HEK293 (cell line): ENCODE data around the gene SLC29A1.

ENCODE experiments used
- MEIS1 ChIP-seq: sonication (generic); formaldehyde crosslinking; IDR thresholded peaks from 2 replicates; pipeline ENCODE4 v1.8.1; 2022; ENCODE audit warnings: missing genetic modification reagents, mild to moderate bottlenecking, borderline replicate concordance
- OSR2 ChIP-seq: fragments of 450-650 bp; formaldehyde crosslinking; IDR thresholded peaks from 2 replicates; pipeline ENCODE4 v1.5.1; 2016; ENCODE audit warnings: missing biosample characterization, missing genetic modification characterization
- SP7 ChIP-seq: fragments of 450-650 bp; formaldehyde crosslinking; IDR thresholded peaks from 2 replicates; pipeline ENCODE4 v1.5.1; 2016; ENCODE audit warnings: missing biosample characterization, missing genetic modification characterization
- ZNF132 ChIP-seq: fragments of 450-650 bp; formaldehyde crosslinking; IDR thresholded peaks from 2 replicates; pipeline ENCODE4 v1.5.1; 2017; ENCODE audit warnings: missing biosample characterization, missing genetic modification characterization, borderline replicate concordance
- ZNF133 ChIP-seq: fragments of 450-650 bp; formaldehyde crosslinking; IDR thresholded peaks from 2 replicates; pipeline ENCODE4 v1.5.1; 2016; ENCODE audit warnings: missing biosample characterization, missing genetic modification characterization
- ZNF214 ChIP-seq: fragments of 450-650 bp; formaldehyde crosslinking; IDR thresholded peaks from 2 replicates; pipeline ENCODE4 v1.5.1; 2017; ENCODE audit warnings: missing biosample characterization, mild to moderate bottlenecking, missing genetic modification characterization, borderline replicate concordance
- ZNF223 ChIP-seq: fragments of 450-650 bp; formaldehyde crosslinking; IDR thresholded peaks from 2 replicates; pipeline ENCODE4 v1.5.1; 2016; ENCODE audit warnings: missing biosample characterization, missing genetic modification characterization
- ZNF280C ChIP-seq: fragments of 450-650 bp; formaldehyde crosslinking; IDR thresholded peaks from 2 replicates; pipeline ENCODE4 v1.5.1; 2016; ENCODE audit warnings: missing biosample characterization, missing genetic modification characterization
- ZNF341 ChIP-seq: fragments of 450-650 bp; formaldehyde crosslinking; IDR thresholded peaks from 2 replicates; pipeline ENCODE4; 2016; ENCODE audit warnings: low read depth, missing biosample characterization, missing genetic modification characterization
- ZNF670 ChIP-seq: fragments of 450-650 bp; formaldehyde crosslinking; IDR thresholded peaks from 2 replicates; pipeline ENCODE4 v1.5.1; 2016; ENCODE audit warnings: missing biosample characterization, missing genetic modification characterization, low read depth
- TF ChIP-seq, protein P1 (sequence below): fragments of 450-650 bp; formaldehyde crosslinking; IDR thresholded peaks from 2 replicates; pipeline ENCODE4 v1.5.1; 2016; ENCODE audit warnings: missing biosample characterization, missing genetic modification characterization
- TF ChIP-seq, protein P2 (sequence below): fragments of 450-650 bp; formaldehyde crosslinking; IDR thresholded peaks from 2 replicates; pipeline ENCODE4 v1.5.1; 2016; ENCODE audit warnings: missing biosample characterization, missing genetic modification characterization
- TF ChIP-seq, protein P3 (sequence below): fragments of 450-650 bp; formaldehyde crosslinking; conservative IDR thresholded peaks from 2 replicates; pipeline ENCODE4 v1.5.1; 2016; ENCODE audit warnings: low read depth, missing biosample characterization, missing genetic modification characterization
- TF ChIP-seq, protein P4 (sequence below): fragments of 450-650 bp; formaldehyde crosslinking; IDR thresholded peaks from 2 replicates; pipeline ENCODE4 v1.5.1; 2016; ENCODE audit warnings: missing biosample characterization, missing genetic modification characterization

SLC29A1 gene

GRCh38 chr6:44247338-44248302, 24.2 kb downstream of the SLC29A1 start (continued):
- TF ChIP-seq SP7 (tag by site-specific recombination) = peak; percentile 6; the same call in 1 of the 2 replicates
- TF ChIP-seq ZNF133 (tag by site-specific recombination) = no peak
- TF ChIP-seq ZNF214 (tag by site-specific recombination) = no peak
- TF ChIP-seq, protein P1, sequence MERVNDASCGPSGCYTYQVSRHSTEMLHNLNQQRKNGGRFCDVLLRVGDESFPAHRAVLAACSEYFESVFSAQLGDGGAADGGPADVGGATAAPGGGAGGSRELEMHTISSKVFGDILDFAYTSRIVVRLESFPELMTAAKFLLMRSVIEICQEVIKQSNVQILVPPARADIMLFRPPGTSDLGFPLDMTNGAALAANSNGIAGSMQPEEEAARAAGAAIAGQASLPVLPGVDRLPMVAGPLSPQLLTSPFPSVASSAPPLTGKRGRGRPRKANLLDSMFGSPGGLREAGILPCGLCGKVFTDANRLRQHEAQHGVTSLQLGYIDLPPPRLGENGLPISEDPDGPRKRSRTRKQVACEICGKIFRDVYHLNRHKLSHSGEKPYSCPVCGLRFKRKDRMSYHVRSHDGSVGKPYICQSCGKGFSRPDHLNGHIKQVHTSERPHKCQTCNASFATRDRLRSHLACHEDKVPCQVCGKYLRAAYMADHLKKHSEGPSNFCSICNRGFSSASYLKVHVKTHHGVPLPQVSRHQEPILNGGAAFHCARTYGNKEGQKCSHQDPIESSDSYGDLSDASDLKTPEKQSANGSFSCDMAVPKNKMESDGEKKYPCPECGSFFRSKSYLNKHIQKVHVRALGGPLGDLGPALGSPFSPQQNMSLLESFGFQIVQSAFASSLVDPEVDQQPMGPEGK (tag by site-specific recombination) = peak; percentile 68
- TF ChIP-seq, protein P2, sequence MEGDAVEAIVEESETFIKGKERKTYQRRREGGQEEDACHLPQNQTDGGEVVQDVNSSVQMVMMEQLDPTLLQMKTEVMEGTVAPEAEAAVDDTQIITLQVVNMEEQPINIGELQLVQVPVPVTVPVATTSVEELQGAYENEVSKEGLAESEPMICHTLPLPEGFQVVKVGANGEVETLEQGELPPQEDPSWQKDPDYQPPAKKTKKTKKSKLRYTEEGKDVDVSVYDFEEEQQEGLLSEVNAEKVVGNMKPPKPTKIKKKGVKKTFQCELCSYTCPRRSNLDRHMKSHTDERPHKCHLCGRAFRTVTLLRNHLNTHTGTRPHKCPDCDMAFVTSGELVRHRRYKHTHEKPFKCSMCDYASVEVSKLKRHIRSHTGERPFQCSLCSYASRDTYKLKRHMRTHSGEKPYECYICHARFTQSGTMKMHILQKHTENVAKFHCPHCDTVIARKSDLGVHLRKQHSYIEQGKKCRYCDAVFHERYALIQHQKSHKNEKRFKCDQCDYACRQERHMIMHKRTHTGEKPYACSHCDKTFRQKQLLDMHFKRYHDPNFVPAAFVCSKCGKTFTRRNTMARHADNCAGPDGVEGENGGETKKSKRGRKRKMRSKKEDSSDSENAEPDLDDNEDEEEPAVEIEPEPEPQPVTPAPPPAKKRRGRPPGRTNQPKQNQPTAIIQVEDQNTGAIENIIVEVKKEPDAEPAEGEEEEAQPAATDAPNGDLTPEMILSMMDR (tag by site-specific recombination) = no peak; the same call in 1 of the 2 replicates
- TF ChIP-seq ZNF280C (tag by site-specific recombination) = no peak
- TF ChIP-seq ZNF670 (tag by site-specific recombination) = no peak
- TF ChIP-seq, protein P3, sequence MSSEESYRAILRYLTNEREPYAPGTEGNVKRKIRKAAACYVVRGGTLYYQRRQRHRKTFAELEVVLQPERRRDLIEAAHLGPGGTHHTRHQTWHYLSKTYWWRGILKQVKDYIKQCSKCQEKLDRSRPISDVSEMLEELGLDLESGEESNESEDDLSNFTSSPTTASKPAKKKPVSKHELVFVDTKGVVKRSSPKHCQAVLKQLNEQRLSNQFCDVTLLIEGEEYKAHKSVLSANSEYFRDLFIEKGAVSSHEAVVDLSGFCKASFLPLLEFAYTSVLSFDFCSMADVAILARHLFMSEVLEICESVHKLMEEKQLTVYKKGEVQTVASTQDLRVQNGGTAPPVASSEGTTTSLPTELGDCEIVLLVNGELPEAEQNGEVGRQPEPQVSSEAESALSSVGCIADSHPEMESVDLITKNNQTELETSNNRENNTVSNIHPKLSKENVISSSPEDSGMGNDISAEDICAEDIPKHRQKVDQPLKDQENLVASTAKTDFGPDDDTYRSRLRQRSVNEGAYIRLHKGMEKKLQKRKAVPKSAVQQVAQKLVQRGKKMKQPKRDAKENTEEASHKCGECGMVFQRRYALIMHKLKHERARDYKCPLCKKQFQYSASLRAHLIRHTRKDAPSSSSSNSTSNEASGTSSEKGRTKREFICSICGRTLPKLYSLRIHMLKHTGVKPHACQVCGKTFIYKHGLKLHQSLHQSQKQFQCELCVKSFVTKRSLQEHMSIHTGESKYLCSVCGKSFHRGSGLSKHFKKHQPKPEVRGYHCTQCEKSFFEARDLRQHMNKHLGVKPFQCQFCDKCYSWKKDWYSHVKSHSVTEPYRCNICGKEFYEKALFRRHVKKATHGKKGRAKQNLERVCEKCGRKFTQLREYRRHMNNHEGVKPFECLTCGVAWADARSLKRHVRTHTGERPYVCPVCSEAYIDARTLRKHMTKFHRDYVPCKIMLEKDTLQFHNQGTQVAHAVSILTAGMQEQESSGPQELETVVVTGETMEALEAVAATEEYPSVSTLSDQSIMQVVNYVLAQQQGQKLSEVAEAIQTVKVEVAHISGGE (tag by site-specific recombination) = peak; percentile 41; the same call in 1 of the 2 replicates
- TF ChIP-seq ZNF132 (tag by site-specific recombination) = no peak
- no peak for TF ChIP-seq MEIS1 (CRISPR knock-in tag)
- no peak for TF ChIP-seq ZNF223 (tag by site-specific recombination)
- peak; percentile 91 for TF ChIP-seq ZNF341 (tag by site-specific recombination)
- TF ChIP-seq, protein P4, sequence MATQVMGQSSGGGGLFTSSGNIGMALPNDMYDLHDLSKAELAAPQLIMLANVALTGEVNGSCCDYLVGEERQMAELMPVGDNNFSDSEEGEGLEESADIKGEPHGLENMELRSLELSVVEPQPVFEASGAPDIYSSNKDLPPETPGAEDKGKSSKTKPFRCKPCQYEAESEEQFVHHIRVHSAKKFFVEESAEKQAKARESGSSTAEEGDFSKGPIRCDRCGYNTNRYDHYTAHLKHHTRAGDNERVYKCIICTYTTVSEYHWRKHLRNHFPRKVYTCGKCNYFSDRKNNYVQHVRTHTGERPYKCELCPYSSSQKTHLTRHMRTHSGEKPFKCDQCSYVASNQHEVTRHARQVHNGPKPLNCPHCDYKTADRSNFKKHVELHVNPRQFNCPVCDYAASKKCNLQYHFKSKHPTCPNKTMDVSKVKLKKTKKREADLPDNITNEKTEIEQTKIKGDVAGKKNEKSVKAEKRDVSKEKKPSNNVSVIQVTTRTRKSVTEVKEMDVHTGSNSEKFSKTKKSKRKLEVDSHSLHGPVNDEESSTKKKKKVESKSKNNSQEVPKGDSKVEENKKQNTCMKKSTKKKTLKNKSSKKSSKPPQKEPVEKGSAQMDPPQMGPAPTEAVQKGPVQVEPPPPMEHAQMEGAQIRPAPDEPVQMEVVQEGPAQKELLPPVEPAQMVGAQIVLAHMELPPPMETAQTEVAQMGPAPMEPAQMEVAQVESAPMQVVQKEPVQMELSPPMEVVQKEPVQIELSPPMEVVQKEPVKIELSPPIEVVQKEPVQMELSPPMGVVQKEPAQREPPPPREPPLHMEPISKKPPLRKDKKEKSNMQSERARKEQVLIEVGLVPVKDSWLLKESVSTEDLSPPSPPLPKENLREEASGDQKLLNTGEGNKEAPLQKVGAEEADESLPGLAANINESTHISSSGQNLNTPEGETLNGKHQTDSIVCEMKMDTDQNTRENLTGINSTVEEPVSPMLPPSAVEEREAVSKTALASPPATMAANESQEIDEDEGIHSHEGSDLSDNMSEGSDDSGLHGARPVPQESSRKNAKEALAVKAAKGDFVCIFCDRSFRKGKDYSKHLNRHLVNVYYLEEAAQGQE (tag by site-specific recombination) = 0 out of 2 replicates have a peak, but pooled peaks have one; percentile 0
- no peak for TF ChIP-seq OSR2 (tag by site-specific recombination)
